ENCODE measurements around the gene PDZD2.

- TF ChIP-seq CTCF (conservative IDR thresholded peaks at IDR 0.05 in 1 of 2, IDR thresholded peaks at IDR 0.05 in 1 of 2; ENCODE audit: extremely low read depth in 1 of 2, insufficient read depth in 1 of 2, low read depth in 1 of 2, low read length in 2 of 2) (no peak), EZH2 (IDR thresholded peaks at IDR 0.05; ENCODE audit: borderline replicate concordance, low read length) (no peak)
Measured at GRCh38 chr5:31965227-31965626, 326.3 kb downstream of the PDZD2 start.

All from mammary epithelial cell (primary cell).